ENCODE results near the gene MAMDC2.
"Not testable (repeated sequence)": the region's sequence is repeated elsewhere in the genome, so short reads cannot be mapped to it uniquely, and the experiment has no call there.

Gene MAMDC2

DNA sequence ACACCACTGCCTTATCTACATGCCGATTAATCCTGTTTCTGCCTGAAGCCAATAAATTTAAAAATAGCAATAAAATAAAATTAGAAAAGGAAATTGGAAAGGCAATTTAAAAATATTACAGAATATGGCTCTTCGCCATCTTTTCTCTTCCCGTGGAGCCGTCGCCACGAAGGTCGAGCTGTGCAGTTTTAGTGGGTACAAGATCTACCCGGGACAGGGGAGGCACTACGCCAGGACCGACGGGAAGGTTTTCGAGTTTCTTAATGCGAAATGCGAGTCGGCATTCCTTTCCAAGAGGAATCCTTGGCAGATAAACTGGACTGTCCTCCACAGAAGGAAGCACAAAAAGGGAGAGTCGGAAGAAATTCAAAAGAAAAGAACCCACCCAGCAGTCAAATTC is 173.4 kb downstream of the MAMDC2 start:
- DNase-seq = no peak

DNA sequence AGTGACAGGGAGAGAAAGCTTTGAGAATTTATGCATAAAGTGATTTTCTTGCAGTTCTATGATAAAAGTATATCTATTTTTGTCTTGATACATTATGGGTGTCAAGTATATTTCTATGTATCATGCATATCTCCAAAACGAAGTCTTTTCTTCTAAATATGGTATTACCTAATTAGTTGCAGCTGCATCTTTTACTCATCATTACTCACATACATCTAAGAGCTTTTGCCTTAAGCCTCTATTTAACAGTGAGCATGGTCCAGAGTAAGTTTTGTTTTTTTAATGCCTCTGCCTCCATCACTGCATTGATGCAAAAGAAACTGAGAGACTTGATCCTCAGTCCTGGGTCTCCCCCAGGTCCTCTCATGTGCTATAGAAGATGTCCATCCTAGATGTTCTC is 175.1 kb downstream of the MAMDC2 start:
- no peak for DNase-seq

DNA sequence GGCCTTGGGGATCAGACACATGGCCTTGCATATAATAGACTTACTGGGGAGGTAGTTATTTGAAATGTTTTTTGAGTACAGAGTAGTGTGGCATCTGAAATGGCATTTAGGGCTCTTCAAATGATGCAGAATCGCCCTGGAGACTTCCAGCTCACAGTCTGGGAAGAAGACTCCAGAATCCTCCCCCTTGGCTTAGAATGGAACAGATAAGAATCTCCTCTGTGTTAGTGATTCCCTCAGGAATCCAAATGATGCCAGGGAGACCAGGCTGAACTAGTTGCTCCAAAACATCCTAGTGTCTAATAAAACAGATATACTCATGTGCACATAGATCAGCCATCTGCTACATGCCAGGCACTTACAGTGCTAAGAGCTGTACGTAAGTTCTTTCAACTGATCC is 176.6 kb downstream of the MAMDC2 start:
- DNase-seq = no peak

DNA sequence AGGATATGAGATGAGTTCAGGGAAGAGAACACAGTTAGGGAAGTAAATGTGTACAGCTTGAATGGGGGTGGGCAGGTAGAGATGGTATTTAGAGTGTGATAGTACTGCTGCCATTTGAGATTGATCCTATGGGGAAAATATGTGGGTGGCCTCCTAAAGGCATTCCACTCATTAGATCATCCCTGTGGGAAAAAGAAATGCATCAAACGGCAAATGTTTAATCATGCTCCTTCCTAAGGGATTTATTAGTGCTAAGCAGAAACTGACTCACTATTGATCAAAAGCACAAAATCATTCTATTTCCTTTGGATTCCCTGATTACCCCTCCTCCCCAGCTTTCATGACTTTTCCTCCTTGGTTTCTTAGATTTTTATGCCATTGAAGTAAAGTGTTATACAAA is 178.7 kb downstream of the MAMDC2 start:
- DNase-seq = no peak

DNA sequence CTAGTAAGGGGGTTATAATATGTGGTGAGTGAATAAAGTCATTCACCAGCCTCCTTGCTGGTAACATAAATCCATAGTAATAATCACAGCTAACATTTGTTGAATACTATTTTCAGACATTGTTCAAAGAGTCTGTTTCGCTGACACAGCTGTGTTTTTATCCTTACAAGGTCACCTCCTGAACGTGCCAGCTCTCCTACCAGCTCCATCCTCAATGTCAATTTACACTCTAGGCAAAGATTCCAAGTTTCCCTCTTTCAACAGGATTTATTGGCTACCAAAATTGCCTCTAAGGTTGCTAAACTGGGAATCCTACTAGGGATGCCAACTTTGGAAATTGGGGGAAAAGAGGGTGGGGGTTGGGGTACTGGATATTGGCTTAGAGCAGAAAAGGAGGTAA is 184.5 kb downstream of the MAMDC2 start:
- DNase-seq = no peak

DNA sequence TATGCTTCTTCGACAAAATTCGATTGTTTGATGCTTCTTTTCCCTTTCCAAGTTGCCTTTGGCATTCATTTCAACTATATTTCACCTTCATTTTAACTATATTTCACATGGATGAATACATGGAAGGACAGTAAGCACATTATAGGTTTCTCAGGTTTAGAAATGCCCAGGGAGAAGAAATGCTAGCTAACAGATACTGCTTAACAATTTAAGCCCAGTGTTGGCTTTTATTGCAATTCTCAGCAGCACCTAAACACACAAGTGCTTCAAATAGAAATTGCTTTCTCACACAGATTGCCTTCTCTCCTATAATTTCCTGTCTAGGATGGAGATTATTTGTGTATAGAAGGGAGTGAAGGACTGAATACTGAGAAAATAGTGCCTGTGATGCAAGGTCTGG is 185.0 kb downstream of the MAMDC2 start:
- no peak for DNase-seq

DNA sequence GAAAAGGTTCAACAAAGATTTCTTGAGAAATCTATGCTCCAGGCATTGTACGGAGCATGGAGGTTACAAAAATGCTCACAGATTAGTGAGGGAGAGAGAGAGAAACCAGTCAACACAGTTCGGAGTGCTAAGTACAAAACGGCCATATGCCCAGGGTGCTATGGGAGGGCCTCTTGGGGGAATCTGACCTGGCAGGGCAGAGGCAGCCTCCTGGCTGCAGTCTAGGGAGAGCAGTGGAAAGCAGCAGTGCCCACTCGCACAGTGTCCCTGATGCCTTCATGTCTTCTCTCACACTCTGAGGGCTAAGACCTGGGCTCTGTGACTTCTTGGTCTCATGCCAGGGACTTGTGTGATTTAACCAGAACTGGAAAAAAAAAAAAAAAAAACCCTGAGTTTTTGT is 185.4 kb downstream of the MAMDC2 start:
- no peak for DNase-seq

DNA sequence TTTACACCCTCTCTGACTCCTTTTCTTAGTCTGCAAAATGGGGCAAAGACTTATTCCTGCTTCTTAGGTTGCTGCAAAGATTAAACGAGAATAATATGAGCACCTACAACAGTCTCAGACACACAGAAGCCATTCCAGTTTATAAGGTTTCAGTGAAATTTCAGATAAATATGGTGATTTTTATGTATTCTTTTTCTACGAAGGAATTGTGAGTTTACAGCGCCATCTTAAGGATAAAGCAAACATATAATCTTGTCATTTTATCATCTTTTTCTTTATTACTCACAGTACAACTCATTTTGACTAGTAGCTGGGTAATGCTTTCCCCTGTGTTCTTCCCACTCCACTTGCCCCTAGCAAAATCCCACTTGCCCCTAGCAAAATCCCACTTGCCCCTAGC is 185.9 kb downstream of the MAMDC2 start:
- no peak for DNase-seq

DNA sequence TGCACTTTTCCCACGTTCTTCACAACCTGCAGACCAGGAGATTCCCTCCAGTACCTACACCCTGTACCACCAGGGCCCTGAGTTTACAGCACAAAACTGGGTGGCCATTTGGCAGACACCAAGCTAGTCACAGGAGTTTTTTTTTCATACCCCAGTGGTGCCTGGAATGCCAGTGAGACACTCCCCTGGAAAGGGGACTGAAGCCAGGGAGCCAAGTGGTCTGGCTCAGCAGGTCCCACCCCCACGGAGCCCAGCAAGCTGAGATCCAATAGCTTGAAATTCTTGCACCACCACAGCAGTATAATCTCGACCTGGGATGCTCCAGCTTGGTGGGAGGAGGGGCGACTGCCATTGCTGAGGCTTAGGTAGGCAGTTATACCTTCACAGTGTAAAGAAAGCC is 188.8 kb downstream of the MAMDC2 start:
- DNase-seq = no peak

DNA sequence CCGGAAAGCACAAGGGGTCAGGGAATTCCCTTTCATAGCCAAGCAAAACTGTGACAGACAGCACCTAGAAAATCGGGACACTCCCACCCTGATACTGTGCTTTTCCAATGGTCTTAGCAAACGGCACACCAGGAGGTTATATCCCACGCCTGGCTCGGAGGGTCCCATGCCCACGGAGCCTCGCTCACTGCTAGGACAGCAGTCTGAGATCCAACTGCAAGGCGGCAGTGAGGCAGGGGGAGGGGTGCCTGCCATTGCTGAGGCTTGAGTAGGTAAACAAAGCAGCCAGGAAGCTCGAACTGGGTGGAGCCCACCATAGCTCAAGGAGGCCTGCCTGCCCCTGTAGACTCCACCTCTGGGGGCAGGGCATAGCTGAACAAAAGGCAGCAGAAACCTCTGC is 190.6 kb downstream of the MAMDC2 start:
- not testable (repeated sequence) for DNase-seq

DNA sequence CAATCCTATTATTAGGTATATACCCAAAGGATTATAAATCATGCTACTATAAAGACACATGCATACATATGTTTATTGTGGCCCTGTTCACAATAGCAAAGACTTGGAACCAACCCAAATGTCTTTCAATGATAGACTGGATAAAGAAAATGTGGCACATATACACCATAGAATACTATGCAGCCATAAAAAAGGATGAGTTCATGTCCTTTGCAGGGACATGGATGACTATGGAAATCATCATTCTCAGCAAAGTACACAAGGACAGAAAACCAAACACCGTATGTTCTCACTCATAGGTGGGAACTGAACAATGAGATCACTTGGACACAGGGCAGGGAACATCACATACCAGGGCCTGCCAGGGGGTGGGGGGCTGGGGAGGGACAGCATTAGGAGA is 202.3 kb downstream of the MAMDC2 start:
- DNase-seq = not testable (repeated sequence)

DNA sequence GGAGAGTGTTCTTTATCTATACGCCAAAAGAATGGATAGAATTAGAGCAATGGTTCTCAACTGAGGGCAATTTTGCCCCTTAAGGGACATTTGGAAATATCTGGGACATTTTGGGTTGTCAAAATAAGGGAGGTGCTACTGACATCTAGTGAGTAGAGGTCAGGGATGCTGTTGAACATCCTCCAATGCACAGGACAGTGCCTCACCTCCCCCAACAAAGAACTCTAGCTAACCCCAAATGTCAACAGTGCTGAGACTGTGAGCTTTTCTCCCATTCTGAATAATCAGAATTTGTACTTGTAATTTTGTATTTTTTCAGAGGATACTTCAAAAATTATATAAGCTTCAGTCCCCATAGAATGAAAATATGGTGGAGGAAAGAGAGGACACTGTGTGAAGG is 206.6 kb downstream of the MAMDC2 start:
- no peak for DNase-seq

DNA sequence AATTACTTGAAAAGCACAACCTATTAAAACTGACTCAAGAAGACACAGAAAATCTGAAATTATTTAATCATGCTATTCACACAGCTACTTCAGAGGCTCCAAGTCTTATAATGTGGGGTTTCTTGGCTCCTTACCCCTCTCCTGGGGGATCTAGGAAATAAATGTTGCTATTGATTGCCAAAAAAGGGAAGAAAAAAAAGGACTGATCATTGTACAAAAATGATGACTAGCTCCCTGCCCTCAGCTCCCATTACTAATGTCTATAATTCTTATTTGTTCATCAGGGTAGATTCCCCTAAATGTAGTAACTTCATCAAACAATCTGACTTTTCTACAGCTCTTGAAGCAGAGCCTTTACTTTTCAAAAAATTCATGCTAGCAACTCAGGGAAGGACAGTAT is 211.8 kb downstream of the MAMDC2 start:
- no peak for DNase-seq

DNA sequence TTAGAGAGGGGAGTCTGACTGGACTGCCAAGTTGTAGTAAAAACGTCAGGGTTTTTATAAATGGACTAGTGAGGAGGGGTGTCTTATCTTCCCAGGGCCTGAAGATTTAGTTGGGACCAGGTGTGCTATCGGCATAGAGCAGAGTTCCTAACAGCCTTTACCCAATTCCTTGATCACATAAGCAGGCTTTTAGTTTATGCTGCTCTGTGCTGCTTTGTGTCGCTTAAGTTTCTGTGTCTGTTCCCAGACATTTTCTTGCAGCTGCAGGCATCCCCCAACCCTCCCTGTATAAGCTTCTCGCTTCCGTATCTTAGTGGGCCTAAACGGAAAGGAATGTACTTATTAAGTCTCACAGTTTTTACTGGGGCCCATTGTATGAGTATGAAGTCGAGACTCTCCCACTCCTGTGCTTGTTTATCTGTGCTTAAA is 212.5 kb downstream of the MAMDC2 start:
- DNase-seq = no peak

DNA sequence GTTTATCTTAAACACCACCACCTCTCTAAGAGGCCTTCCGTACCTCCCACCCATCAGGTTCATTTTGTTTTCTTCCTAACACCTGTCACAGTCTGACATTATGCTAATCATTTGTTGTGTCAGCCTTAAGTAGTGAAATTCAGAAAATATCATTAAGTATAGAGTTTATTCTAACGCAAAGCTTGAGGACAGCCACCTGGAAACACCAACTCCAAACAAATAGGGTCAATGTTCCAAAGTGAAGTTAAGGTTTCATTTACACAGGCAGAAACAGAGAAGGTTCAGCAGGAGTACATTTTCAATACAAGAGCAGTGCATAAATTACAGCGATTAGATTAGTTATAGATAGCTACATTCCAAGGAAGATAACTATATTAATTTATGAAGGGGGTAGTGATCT is 213.9 kb downstream of the MAMDC2 start:
- no peak for DNase-seq

DNA sequence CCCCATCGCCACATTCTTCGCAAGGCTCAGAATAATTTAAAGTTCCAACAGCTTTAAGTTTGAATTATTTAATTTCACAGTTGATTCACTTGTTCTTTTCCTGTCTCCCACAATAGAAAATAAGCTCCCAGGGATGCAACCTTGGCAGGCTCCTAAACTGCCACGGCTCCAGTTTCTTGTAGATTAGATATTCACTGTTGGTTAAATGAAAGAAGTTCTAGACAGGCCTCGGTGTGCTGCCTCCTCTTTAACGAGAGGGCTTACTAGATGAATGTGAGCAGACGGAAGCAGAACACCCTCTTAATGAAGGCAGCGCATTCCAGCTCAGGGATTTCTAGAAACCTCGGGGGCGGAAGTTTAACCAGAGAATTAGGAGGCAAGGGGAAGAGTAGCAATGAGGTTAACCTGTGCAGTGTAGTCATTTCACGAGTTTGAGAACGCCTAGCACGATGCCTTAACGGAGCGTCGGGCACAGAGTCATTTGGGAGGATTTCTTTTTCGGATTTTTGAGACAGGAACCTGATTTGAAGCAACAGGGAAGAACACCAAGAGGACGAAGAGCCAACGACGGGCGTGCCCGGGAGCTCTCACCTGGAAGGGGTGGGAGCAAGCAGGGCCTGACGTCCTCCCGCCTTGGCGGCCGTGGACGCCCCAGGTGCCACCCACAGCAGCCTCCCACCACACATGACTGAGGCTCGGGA is 214.5 kb downstream of the MAMDC2 start:
- no peak for DNase-seq

DNA sequence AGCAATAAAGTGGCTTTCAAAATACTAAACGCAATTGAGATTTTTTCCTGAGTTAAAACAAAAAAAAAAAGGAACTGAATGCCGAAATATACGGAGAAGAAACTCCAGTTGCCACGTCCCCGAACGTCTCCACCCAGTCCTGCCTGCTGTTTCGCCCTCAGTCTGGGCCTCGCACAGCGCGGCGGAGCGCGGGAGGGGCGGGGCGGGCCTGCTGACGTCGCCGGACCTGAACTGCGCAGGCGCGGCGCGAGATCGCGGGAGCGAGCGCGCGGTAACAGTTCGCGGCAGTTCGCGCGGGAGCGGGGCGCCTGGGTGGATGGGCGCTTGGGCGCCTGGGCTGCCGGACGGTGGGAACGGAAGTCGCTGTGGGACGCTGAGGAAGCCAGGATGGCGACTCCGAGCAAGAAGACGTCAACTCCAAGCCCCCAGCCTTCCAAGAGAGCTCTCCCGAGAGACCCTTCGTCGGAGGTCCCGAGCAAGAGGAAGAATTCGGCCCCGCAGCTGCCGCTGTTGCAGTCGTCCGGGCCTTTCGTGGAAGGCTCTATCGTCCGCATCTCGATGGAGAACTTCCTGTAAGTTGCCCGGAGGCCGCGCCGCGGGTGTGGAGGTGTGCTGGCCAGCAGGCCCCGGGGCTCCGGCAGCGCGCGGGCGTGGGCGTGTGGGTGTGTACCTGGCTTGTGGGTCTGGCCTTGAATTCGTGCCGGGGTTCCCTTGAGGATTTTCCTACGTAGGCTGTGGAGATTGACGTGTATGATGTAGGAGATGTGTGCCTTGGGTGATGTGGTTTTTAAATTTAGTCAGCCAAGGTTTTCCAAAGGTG is 215.3 kb downstream of the MAMDC2 start, which contains the start of gene SMC5:
Gene SMC5 (plus strand): TSS at position 287 of the 820 bp plus-strand sequence. CDS start 101 bp downstream, at position 388.
- DNase-seq = peak; percentile 92

DNA sequence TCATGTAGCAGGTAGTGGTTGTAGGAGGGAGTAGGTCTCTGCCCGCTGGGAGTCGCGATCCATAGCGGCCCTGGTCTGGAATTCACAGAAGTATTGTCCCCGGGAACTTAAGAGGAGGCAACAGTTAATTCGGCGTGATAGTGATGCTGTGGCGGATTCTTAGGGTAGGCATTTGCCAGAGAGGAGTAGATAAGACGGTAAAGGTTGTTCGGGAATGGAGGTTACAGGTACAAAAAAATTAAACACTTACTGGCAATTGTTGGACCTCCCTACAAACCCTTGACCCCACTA is 215.8 kb downstream of the MAMDC2 start:
- no peak for DNase-seq

DNA sequence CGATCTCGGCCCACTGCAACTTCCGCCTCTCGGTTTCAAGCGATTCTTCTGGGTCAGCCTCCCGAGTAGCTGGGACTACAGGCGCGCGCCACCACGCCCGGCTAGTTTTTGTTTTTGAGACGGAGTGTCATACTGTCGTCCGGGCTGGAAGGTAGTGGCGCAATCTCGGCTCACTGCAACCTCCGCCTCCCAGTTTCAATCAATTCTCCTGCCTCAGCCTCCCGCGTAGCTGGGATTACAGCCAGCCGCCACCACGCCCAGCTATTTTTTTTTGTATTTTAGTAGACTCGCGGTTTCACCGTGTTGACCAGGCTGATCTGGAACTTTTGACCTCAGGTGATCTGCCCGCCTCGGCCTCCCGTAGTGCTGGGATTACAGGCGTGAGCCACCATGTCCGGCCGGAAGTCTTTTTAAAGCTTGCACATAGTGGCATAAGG is 216.4 kb downstream of the MAMDC2 start:
- DNase-seq = no peak

DNA sequence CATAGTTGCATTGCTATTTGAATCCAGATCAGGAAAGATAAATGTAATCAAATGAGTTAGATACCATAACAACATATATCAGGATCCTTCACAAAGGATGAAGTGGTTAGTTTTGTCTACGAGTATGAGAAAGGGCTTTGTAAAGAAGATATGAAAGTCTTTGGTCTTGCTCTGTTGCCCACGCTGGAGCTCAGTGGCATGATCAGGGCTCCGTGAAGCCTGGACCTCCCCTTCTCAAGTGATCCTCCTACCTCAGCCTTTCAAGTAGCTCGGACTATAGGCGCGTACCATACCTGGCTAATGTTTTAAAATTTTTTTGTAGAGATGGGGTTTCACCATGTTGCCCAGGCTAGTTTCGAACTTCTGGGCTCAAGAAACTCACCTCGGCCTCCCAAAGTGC is 217.0 kb downstream of the MAMDC2 start:
- DNase-seq = no peak

DNA sequence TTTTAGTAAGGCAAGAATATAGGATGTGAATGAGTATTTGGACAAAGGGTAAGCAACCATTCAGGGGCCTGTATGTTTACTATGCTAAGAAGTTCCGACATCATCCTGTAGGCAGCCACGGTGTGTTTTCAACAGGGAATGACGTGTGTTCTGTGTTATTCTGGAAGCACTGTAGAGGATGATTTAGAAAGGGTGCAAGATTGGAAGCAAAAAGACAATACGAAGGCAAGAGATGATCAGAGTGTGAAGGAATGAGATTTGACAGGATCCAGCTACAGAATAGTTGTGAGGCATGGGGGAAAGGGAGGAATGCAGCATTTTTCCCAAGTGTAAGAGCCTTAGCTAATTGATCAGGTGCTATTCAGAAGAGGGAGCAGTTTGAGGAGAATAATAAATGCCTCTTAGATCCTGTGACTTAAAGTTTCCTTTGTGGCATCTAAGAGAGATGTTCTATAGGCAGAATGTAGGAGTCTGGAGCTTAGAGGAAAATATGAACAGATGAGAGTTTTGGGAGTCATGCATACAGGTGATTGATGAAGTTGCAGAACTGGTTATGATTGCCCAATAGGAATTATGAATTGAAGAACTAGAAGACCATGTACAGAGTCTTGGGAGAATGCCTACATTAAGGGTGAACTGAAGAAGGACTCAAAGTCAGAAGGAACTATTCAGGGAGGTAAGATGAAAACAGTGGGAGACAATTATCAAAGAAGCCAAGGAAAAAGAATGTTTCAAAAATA is 217.7 kb downstream of the MAMDC2 start:
- DNase-seq = no peak

DNA sequence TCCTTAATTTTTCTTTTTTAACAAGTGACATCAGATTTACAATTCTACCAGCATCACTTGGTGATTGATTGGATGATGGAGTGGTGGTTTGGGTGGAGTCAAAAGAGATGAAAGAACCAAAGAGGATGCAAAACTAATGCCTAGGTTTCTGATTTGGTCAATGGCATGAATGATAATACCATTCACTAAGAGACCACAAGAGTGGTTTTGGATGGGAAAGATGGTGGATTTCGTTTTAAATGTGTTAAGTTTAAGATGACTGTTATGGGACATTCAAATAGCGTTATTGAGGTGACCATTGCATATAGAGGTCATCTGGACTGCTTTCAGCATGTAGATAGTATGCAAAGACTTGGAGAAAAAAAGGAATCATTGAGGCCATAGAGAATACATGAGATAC is 218.7 kb downstream of the MAMDC2 start:
- peak; percentile 8 for DNase-seq

DNA sequence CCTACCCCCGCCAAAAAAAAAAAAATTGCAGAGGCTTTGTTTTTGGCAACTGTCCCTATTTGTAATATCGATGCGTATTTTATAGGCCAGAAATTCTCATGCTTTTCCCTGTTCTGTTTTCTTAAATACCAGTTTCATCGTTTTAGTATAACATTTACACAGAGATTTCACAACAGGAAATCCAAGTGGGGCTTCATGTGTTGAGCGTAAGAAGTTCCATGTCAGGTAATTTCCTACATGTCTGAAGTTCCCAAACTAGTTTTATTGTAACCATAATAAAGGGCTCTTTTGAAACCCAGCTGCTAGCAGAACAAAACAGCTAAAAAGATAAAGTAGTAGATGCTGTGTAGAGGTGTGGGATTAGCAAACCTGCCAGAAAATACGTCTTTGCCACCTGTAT is 219.3 kb downstream of the MAMDC2 start:
- DNase-seq = peak; percentile 18

DNA sequence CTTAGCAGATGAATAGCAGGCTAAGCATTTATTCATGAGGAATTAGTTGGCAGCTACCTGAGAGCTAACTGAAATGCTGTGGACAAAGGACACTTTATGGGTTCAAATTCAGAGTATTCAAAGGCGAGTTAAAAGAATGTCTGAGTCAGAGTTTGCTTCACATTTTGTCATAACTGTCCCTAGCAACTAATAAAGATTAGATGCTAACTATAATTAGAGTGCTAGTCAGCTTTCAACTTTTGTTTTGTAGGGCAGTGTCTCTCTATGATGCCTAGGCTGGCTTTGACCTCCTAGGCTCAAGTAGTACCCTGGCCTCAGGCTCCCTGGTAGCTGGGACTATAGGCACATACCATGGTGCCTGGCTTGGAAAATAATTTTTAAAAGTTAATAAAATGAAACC is 219.8 kb downstream of the MAMDC2 start:
- no peak for DNase-seq

Data from CD4-positive, alpha-beta T cell treated with Interleukin-17A for 1 hour (primary cell).